Hematopoietic multipotent progenitor cell treated with erythropoietin and hydrocortisone succinate and interleukin-3 and kit ligand, for 4 days (in vitro differentiated cells): ENCODE results near the gene GNE.
"Not testable (repeated sequence)": the region's sequence is repeated elsewhere in the genome, so short reads cannot be mapped to it uniquely, and the experiment has no call there.

Source experiments
- DNase-seq: peaks from one replicate; pipeline ENCODE4 v3.0.0-alpha.2; 2015

The GNE gene, protein sequence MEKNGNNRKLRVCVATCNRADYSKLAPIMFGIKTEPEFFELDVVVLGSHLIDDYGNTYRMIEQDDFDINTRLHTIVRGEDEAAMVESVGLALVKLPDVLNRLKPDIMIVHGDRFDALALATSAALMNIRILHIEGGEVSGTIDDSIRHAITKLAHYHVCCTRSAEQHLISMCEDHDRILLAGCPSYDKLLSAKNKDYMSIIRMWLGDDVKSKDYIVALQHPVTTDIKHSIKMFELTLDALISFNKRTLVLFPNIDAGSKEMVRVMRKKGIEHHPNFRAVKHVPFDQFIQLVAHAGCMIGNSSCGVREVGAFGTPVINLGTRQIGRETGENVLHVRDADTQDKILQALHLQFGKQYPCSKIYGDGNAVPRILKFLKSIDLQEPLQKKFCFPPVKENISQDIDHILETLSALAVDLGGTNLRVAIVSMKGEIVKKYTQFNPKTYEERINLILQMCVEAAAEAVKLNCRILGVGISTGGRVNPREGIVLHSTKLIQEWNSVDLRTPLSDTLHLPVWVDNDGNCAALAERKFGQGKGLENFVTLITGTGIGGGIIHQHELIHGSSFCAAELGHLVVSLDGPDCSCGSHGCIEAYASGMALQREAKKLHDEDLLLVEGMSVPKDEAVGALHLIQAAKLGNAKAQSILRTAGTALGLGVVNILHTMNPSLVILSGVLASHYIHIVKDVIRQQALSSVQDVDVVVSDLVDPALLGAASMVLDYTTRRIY

GRCh38 chr9:36258208-36258995, at the start of gene GNE:
Gene GNE, minus strand, starts transcription at chr9:36258448. Its CDS starts 9,093 bp downstream, at chr9:36249355.
- DNase-seq, result peak; percentile 99

DNA sequence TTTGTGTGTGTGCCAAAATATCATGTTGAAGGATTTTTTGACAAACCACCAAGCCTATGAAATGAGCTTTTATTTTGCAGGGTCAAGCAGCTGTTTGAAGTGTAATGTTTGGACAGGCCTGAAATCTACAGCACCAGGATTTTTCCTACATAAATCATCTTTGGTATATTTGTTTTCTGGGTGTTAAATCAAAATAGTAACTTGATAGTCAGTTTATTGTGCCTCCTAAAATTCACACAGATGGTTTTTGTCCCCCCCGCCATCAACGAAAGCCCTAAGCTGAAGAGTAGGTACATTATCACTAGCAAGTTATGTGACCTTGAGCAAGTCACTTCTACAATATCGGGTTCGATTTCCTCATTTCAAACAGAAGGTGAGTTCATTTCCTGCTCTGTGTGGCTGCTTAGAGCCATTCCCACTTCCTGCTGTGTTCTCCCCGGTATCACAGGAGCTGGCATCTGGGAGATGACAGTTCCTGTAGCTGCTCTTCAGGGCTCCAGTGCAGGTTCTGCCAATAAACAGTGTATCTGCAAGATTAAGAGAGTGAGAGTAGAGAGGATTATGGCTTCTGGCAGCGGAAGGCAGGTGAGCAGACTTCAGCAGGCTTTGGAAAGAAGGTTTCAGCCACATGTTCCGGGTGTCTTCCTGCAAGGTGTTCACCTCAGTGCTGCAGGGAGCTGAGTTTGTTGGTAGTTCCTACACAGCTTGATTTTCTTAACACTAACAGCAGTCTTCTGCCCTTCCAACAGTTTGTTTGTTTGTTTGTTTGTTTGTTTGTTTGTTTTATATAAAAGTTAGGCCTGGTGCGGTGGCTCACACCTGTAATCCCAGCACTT, 48.4 kb upstream of the GNE start:
- no peak for DNase-seq

DNA sequence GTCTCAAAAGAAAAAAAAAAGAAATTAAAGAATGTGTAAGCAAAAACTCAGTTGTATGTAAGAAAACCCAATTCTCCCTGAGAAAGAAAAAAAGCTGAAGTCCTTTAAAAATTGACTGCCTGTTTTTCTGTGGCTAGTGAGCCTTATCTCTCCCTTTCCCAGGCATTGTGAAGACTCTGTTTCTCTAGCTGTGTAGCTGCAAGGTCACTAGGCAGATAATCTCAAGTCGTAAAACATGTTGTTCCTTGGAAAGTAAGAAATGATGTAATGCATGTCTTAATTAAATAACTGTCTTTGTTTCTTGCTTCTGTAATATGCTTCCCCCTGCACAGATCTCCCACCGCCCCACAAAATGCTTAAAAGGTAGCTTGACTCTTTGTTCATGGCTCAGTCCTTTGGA, 46.1 kb upstream of the GNE start:
- DNase-seq, result peak; percentile 36

DNA sequence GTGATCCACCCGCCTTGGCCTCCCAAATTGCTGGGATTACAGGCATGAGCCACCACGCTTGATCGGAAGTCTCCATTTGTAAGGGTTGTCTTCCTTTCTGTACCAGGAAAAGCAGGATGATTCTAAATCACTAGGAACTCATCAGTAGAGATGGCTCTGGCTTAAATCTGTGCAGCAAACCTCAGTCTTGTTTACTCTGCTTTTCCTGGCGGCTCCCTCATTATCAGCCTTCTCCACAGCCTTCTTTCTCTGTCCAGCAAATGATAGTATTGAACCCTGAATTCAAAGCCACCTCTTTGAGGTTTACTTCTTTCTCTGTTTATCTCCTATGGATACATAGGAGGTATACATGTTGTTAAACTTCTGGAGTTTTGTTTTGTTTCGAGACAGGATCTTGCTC, 43.0 kb upstream of the GNE start:
- DNase-seq, result no peak

DNA sequence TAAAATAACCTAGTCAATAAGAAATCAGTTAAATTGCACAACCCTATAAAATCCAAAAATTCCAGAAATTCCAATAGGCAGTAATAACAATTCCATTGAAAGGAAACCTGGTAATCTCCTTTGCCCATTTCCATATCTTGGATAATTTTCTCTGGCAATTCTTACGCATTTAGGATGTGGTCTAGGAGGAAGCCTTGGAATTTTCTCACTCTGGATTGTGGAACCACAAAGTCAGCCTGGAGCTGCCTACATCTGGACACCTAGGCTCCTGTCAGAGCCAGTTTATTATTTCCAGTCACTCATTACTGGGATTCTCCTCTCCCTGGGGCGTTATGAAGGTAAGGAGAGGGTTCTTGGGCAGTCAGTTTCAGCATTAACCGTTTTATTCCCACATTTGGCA, 40.3 kb upstream of the GNE start:
- no peak for DNase-seq

DNA sequence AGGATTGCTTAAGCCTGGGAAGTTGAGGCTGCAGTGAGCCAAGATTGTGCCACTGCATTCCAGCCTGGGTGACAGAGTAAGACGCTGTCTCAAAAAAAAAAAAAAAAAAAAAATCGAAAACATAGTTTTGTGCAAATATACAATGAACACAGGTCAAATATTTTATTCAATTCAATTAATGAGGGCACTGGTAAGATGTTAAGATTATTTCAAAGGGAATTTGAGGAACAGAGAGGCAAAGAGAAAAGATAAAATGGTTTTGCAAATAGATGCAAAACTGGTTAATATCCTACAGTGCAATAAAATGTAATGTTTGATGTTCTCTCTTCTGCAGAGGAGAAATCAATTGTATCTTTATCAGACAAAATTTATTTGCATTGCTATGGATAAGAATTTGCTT, 39.5 kb upstream of the GNE start:
- DNase-seq, result no peak

DNA sequence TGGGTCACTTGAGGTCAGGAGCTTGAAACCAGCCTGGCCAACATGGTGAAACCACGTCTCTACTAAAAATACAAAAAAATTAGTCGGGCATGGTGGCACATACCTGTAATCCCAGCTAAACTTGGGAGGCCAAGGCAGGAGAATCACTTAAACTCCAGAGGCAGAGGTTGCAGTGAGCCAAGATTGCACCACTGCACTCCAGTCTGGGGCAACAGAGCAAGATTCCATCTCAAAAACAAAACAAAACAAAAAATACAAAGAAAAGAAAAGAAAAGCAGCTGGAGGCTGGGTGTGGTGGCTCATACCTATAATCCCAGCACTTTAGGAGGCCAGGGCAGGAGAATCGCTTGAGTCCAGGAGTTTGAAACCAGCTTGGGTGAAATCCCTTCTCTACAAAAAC, 36.7 kb upstream of the GNE start:
- not testable (repeated sequence) for DNase-seq

DNA sequence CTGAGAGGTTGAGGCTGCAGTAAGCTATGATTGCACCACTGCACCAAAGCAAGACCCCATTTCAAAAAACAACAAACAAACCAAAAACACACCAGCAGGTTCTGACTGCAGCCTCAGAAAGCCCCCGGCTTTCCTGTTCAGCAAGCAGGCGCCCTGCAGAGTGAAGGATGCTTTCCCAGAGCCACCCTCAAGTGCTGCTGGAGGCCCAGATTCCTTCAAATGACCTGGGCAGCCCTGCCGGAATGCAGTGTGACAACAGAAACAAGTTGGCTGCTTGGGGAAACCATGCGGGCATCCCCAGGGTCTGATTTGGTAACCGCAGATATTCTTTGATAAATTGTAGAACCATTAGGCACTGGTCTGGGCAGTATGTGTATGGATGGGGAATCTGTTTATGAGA, 35.7 kb upstream of the GNE start:
- DNase-seq, result no peak

GRCh38 chr9:36293171-36293570, 34.9 kb upstream of the GNE start:
- no peak for DNase-seq

DNA sequence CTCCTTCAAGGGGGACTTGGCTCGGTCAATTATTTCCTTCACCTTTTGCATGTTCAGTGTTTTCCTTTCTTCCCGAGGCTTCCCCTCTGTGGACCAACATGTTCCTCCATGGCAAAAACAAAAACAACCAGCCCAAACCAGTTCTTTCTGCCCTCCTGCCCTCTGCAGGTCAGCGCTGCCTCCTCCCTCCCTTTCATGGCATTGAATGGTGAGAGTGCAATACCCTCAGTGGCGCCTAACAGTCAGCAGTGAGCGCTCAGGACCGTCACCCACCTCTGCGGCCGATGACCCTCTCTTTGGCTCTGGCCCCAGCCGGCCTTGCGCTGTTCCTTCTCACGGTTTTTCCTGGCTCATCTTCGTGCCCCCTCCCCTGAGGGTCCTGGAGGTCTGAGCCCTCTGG, 34.4 kb upstream of the GNE start:
- no peak for DNase-seq

DNA sequence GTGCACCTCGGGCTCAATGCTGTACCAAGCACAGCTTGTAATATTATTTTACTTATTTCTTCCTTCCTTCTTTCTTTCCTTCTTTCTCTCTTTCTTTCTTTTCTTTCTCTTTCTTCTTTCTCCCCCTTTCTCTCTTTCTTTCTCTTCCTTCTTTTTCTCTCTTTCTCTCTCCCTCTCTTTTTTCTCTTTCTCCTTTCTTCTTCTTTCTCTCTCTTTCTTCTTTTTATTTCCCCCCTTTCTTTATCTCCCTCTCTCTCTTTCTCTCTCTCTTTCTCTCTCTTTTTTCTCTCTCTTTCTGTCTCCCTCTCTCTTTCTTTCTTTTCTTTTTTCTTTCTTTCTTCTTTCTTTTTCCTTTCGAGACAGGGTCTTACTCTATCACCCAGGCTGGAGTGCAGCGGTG, 32.7 kb upstream of the GNE start:
- DNase-seq, result no peak

DNA sequence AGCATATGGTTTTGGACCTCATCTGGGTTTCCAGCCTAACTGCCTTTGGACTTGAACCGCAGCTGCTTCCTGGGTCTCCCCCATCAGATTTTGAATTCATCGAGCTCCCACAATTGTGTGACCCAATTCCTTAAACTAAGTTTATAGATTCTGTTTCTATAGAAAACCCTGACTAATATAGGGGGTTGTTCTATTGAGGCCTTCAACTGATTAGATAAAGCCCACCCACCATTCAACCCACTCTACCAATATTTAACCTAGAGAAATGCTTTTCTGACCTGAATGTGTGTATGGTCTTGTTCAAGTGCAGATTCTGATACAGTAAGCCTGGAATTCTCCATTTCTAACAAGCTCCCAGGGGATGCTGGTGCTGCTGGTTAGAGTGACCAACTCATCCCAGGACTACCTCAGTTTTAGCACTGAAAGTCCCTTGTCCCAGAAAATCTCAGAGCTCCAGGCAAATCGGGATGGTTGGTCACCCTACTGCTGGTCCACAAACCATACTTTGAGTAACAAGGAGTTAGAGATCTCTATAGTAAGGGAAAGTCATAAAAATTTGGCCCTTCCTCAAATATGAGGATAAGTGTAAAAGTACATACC, 31.7 kb upstream of the GNE start:
- no peak for DNase-seq

DNA sequence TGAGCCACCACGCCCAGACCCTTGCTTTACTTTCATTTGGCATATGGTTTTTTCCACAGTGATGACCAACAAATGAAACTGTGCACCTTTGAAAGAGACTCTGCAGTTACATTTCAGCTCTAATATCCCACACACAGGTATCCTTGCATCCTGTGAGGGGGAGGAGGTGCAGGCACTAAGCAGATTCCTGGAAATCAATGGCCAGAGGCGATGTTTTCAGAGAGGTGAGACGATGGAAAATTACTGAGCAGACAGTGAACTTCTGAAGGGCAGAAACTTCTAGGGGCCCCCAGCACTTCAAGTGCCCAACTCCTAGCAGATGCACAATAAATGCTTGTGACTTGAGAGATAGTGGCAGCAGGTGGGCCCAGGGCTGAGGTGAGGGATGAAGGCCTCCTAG, 29.8 kb upstream of the GNE start:
- DNase-seq, result no peak

DNA sequence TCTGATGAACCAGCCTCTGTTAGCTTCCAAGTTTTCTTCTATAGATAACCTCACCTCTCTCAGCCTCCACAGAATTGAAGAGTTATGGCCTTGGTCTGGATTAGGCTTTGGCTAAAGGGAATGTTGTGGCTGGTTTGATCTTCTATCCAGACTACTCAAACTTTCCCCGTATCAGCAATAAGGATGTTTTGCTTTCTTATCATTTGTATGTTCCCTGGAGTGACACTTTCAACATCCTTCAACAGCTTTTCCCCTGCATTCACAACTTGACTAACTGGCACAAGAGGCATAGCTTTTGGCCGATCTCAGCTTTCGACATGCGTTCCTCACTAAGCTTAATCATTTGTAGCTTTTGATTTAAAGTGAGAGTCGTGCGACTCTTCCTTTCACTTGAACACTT, 28.1 kb upstream of the GNE start:
- DNase-seq, result no peak

DNA sequence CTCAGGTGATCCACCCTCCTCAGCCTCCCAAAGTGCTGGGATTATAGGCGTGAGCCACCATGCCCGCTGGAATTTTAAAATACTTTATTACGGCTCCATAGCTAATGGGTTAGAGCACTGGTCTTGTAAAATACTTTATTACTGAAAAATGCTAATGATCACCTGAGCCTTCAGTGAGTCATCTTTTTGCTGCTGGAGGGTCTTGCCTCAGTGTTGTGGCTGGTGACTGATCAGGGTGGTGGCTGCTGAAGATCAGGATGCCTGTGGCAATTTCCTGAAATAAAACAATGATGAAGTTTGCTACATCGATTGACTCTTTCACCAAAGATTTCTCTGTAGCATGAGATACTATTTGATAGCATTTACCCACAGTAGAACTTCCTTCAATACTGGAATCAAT, 26.0 kb upstream of the GNE start:
- no peak for DNase-seq

GRCh38 chr9:36282275-36282674, 24.0 kb upstream of the GNE start:
- no peak for DNase-seq

GRCh38 chr9:36280989-36281388, 22.7 kb upstream of the GNE start:
- DNase-seq, result no peak

GRCh38 chr9:36278243-36278642, 20.0 kb upstream of the GNE start:
- DNase-seq, result no peak

- DNase-seq, result peak; percentile 37
Observed at GRCh38 chr9:36276781-36277181, 18.5 kb upstream of the GNE start.

GRCh38 chr9:36276254-36276653, 18.0 kb upstream of the GNE start:
- DNase-seq, result no peak

GRCh38 chr9:36275060-36275459, 16.8 kb upstream of the GNE start:
- no peak for DNase-seq

DNA sequence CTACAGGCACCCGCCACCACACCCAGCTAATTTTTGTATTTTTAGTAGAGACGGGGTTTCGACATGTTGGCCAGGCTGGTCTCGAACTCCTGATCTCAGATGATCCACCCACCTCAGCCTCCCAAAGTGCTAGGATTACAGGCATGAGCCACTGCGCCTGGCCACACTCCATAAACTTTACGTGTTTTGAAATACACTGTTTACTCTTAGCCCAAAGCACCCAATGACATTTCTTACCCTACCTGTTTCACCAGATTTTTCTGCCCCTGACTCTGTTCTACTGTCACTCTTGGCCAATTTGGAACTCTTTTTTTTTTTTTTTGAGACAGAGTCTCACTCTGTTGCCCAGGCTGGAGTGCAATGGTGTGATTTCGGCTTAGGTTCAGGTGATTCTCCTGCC, 15.1 kb upstream of the GNE start:
- not testable (repeated sequence) for DNase-seq
